Naive thymus-derived CD4-positive, alpha-beta T cell (primary cell): Measurements from ENCODE around the gene ASB16. TPM values are rescaled to one million over a fixed set of nuclear protein-coding genes. Genes with fewer than 3 reads are reported as not detected.

Experiments used
- ATAC-seq: fragments of 150-1000 bp; cut with Tn5 transposase; 2 replicates; pipeline ENCODE4 v1.10.0; 2021; ENCODE audit warnings: mild to moderate bottlenecking, moderate library complexity
- CTCF ChIA-PET: fragments of 350-600 bp; sonication (Branson Sonifier 250); formaldehyde crosslinking; loops from one replicate; lab custom pipeline; 2021; ENCODE audit warnings: antibody characterized with exemption; lab: Charles Lee
- POLR2A ChIA-PET: fragments of 350-600 bp; sonication (Branson Sonifier 250); formaldehyde crosslinking; loops from one replicate; lab custom pipeline; 2021; ENCODE audit warnings: antibody characterized with exemption, inconsistent platforms; lab: Charles Lee
- DNase-seq, 9 donors: peaks; one replicate each; pipeline versions ENCODE4 v3.0.0 to v3.0.0-alpha.2; 2020 to 2022; ENCODE audit warnings: mixed read lengths in 1 of 9
- H3K27ac ChIP-seq: one replicate; pipeline ENCODE4 v1.7.0; 2013; ENCODE audit warnings: mild to moderate bottlenecking, low read depth, low read length, moderate library complexity
- H3K27me3 ChIP-seq, 2 donors: one replicate each; pipeline ENCODE4 v1.7.0; 2013; ENCODE audit warnings: low read length in 2 of 2, mild to moderate bottlenecking in 2 of 2, moderate library complexity in 2 of 2; ENCODE audit not compliant: control insufficient read depth in 2 of 2, insufficient read depth in 2 of 2
- H3K36me3 ChIP-seq, 3 experiments: 1 replicate in 2 of 3; 2 replicates in 1 of 3; pipeline ENCODE4 v1.7.0; 2013; ENCODE audit warnings: low read length in 3 of 3, mild to moderate bottlenecking in 3 of 3, moderate library complexity in 1 of 3; ENCODE audit not compliant: insufficient read depth in 3 of 3, control insufficient read depth in 2 of 3
- H3K4me1 ChIP-seq, 2 donors: one replicate each; pipeline ENCODE4 v1.7.0; 2013; ENCODE audit warnings: low read length in 2 of 2, mild to moderate bottlenecking in 2 of 2, moderate library complexity in 1 of 2; ENCODE audit not compliant: control insufficient read depth in 2 of 2, insufficient read depth in 2 of 2
- H3K4me3 ChIP-seq: 2 replicates; pipeline ENCODE4 v1.7.0; 2013; ENCODE audit warnings: mild to moderate bottlenecking, low read length
- H3K9me3 ChIP-seq, 3 experiments: 1 replicate in 2 of 3; 2 replicates in 1 of 3; pipeline ENCODE4 v1.7.0; 2013; ENCODE audit warnings: low read length in 3 of 3; ENCODE audit not compliant: control insufficient read depth in 2 of 3
- H3K27ac Mint-ChIP-seq, 9 donors: one replicate each; pipeline ENCODE4 v1.8.0; 2020 to 2022; ENCODE audit warnings: mixed read lengths in 9 of 9, mild to moderate bottlenecking in 8 of 9, moderate library complexity in 5 of 9, inconsistent platforms in 2 of 9
- H3K27me3 Mint-ChIP-seq, 5 donors: one replicate each; pipeline ENCODE4 v1.8.0; 2021 to 2022; ENCODE audit warnings: mixed read lengths in 5 of 5, mild to moderate bottlenecking in 1 of 5
- H3K36me3 Mint-ChIP-seq, 5 donors: one replicate each; pipeline ENCODE4 v1.8.0; 2020 to 2022; ENCODE audit warnings: mixed read lengths in 5 of 5, mild to moderate bottlenecking in 3 of 5, inconsistent platforms in 1 of 5
- H3K4me1 Mint-ChIP-seq, 7 donors: one replicate each; pipeline ENCODE4 v1.8.0; 2020 to 2022; ENCODE audit warnings: mixed read lengths in 7 of 7, mild to moderate bottlenecking in 3 of 7, inconsistent platforms in 1 of 7
- H3K4me3 Mint-ChIP-seq, 10 donors: one replicate each; pipeline ENCODE4 v1.8.0; 2020 to 2022; ENCODE audit warnings: mild to moderate bottlenecking in 10 of 10, mixed read lengths in 10 of 10, moderate library complexity in 6 of 10, inconsistent platforms in 2 of 10
- H3K9me3 Mint-ChIP-seq, 11 donors: one replicate each; pipeline ENCODE4 v1.8.0; 2020 to 2022; ENCODE audit warnings: mixed read lengths in 11 of 11, mild to moderate bottlenecking in 4 of 11, inconsistent platforms in 1 of 11, moderate library complexity in 1 of 11
- intact Hi-C, 2 donors: fragments of 100-400 bp; cut with micrococcal nuclease; formaldehyde crosslinking; loops; one replicate each; pipeline ENCODE4 v1.15.1; 2023
- polyA plus RNA-seq, 2 donors: library from polyadenylated mRNA; unstranded; fragments of 300-500 nt; fragmentation: Illumina TruSeq; gene quantifications; one replicate each; pipeline ENCODE4 v1.2.3, GENCODE V29; 2021
- total RNA-seq, 6 experiments: library from RNA in 5 of 6; stranded (reverse) in 5 of 6; gene quantifications; 1 replicate in 5 of 6; 2 replicates in 1 of 6; pipeline ENCODE4 v1.2.3 and lab custom pipeline; 2021 to 2026

ASB16 gene
- total and polyA plus RNA-seq, 7 experiments from 2014 or later: 0.08 to 0.34 TPM; not detected in 5

- Histone ChIP-seq H3K36me3 (peaks cover 0 to 49% (median 0%) of the 10 kb centered on the region in 3 experiments), H3K27me3 (no peaks in the 10 kb centered on the region), H3K4me1 (peaks cover 23 to 35% of the 10 kb centered on the region in 2 donors), H3K27ac (peak within 1 kb of the TSS; percentile 99), H3K4me3 (peak within 1 kb of the TSS; percentile 100), H3K9me3 (no peaks in the 10 kb centered on the region)
- Mint-ChIP-seq H3K9me3 (no peaks in the 10 kb centered on the region), H3K36me3 (peaks cover 0 to 17% (median 6%) of the 10 kb centered on the region in 5 donors), H3K27me3 (no peaks in the 10 kb centered on the region), H3K4me1 (peaks cover 41 to 68% (median 51%) of the 10 kb centered on the region in 7 donors), H3K27ac (peak within 1 kb of the TSS; percentile 97 to 100 (median 100)), H3K4me3 (peak within 1 kb of the TSS; percentile 94 to 100 (median 98))
- ChIA-PET POLR2A (interaction anchor here (0.7 to 8.2 kb wide), 21 partner anchors 9 to 826 kb away, joined by 3 to 128 read pairs (median 5); partner anchors contain the start of genes ATXN7L3, GPATCH8, HDAC5 and HROB), CTCF (interaction anchor here (0.6 to 3.3 kb wide), 11 partner anchors 14 to 164 kb away, joined by 3 to 25 read pairs (median 4); partner anchors contain the start of genes GRN and HDAC5)
- intact Hi-C loops: loop anchor here (1.0 to 10.0 kb wide), 17 partner anchors 12 to 962 kb away; partner anchors contain the start of genes HDAC5 (in 2 of the 2), HROB (in 2 of the 2), LSM12 (in 2 of the 2) and TMEM101 (in 2 of the 2)
- ATAC-seq: peak; percentile 99
- DNase-seq: peak; percentile 99 to 100 (median 100)
Observed at GRCh38 chr17:44186307-44187130, 16.0 kb downstream of the ASB16 start, which contains the start of gene TMUB2. Gene TMUB2 (plus strand): TSS chr17:44186972. CDS start chr17:44187709, 737 bp downstream.

GRCh38 chr17:44187131-44187899 lies 16.8 kb downstream of the ASB16 start:
- Mint-ChIP-seq H3K36me3 (peaks cover 0 to 10% (median 0%) of the 10 kb centered on the region in 5 donors), H3K9me3 (no peaks in the 10 kb centered on the region), H3K27me3 (no peaks in the 10 kb centered on the region), H3K27ac (peak overlapping the region; percentile 97 to 100 (median 100)), H3K4me1 (peaks cover 36 to 60% (median 44%) of the 10 kb centered on the region in 7 donors), H3K4me3 (peak overlapping the region; percentile 94 to 100 (median 98))
- ATAC-seq (peak; percentile 64), DNase-seq (peak in 3 of 9 donors; percentile 21 to 33 (median 27))
- peaks cover 0 to 46% (median 0%) of the 10 kb centered on the region in 3 experiments for H3K36me3 ChIP-seq
- POLR2A ChIA-PET: interaction anchor here (0.6 to 8.2 kb wide), 16 partner anchors 8 to 826 kb away, joined by 3 to 128 read pairs (median 8); partner anchors contain the start of genes ATXN7L3, HDAC5, HROB and RUNDC3A
- intact Hi-C loops: loop anchor here (2.0 to 10.0 kb wide), 7 partner anchors 121 to 961 kb away; partner anchors contain the start of genes TMEM101 (in 2 of the 2), GPATCH8 (in 1 of the 2), HEXIM1 (in 1 of the 2) and LSM12 (in 1 of the 2)
- H3K27me3 ChIP-seq: no peaks in the 10 kb centered on the region
- CTCF ChIA-PET: interaction anchor here (0.9 to 3.3 kb wide), 6 partner anchors 23 to 163 kb away, joined by 3 to 25 read pairs (median 4); partner anchors contain the start of genes GRN and HDAC5
- peak overlapping the region; percentile 99 for H3K27ac ChIP-seq
- no peaks in the 10 kb centered on the region for H3K9me3 ChIP-seq
- peaks cover 23 to 35% of the 10 kb centered on the region in 2 donors for H3K4me1 ChIP-seq
- peak overlapping the region; percentile 100 for H3K4me3 ChIP-seq

GRCh38 chr17:44188576-44189403 lies 18.3 kb downstream of the ASB16 start:
- Mint-ChIP-seq H3K36me3 (peaks cover 0 to 10% (median 0%) of the 10 kb centered on the region in 5 donors), H3K27me3 (no peaks in the 10 kb centered on the region), H3K4me3 (peak overlapping the region in 9 of 10 donors; percentile 29 to 99 (median 98)), H3K27ac (peak overlapping the region; percentile 59 to 100 (median 98)), H3K9me3 (no peaks in the 10 kb centered on the region), H3K4me1 (peaks cover 36 to 51% (median 42%) of the 10 kb centered on the region in 7 donors)
- no peaks in the 10 kb centered on the region for H3K9me3 ChIP-seq
- intact Hi-C loops: loop anchor here (5.0 to 10.0 kb wide), 3 partner anchors 174 to 821 kb away; partner anchors contain the start of genes GPATCH8 (in 1 of the 2) and TMEM101 (in 1 of the 2)
- H3K27me3 ChIP-seq: no peaks in the 10 kb centered on the region
- H3K27ac ChIP-seq: peak overlapping the region; percentile 99
- DNase-seq (no peak), ATAC-seq (no peak)
- ChIA-PET POLR2A (interaction anchor here (0.6 to 8.2 kb wide), 5 partner anchors 12 to 138 kb away, joined by 3 to 128 read pairs (median 4); partner anchors contain the start of genes ATXN7L3 and UBTF), CTCF (interaction anchor here (0.6 to 1.8 kb wide), 7 partner anchors 9 to 142 kb away, joined by 3 to 9 read pairs (median 3); partner anchors contain the start of gene HDAC5)
- peaks cover 23 to 34% of the 10 kb centered on the region in 2 donors for H3K4me1 ChIP-seq
- H3K4me3 ChIP-seq: no peak overlapping the region
- peaks cover 0 to 48% (median 6%) of the 10 kb centered on the region in 3 experiments for H3K36me3 ChIP-seq

GRCh38 chr17:44190481-44190880 lies 20.0 kb downstream of the ASB16 start:
- H3K4me1 Mint-ChIP-seq: peaks cover 24 to 36% (median 27%) of the 10 kb centered on the region in 7 donors
- ChIA-PET CTCF (no interaction called here), POLR2A (interaction anchor here (1.9 to 8.2 kb wide), 2 partner anchors 10 to 137 kb away, joined by 4 to 128 read pairs; partner anchors contain the start of gene ATXN7L3)
- Histone ChIP-seq H3K36me3 (peaks cover 0 to 64% (median 14%) of the 10 kb centered on the region in 3 experiments), H3K4me3 (no peak overlapping the region), H3K27ac (no peak overlapping the region), H3K27me3 (no peaks in the 10 kb centered on the region), H3K9me3 (no peaks in the 10 kb centered on the region), H3K4me1 (peaks cover 14 to 17% of the 10 kb centered on the region in 2 donors)
- intact Hi-C loops: no loop called here
- H3K27me3 Mint-ChIP-seq: no peaks in the 10 kb centered on the region
- DNase-seq (no peak), ATAC-seq (no peak)
- H3K36me3 Mint-ChIP-seq: peaks cover 0 to 14% (median 0%) of the 10 kb centered on the region in 5 donors
- H3K4me3 Mint-ChIP-seq: peak overlapping the region in 6 of 10 donors; percentile 3 to 54 (median 32)
- peak overlapping the region in 8 of 9 donors; percentile 12 to 79 (median 55) for H3K27ac Mint-ChIP-seq
- H3K9me3 Mint-ChIP-seq: no peaks in the 10 kb centered on the region

GRCh38 chr17:44191369-44191768 lies 20.9 kb downstream of the ASB16 start:
- H3K4me3 Mint-ChIP-seq: peak overlapping the region in 2 of 10 donors; percentile 13 to 45

More at GRCh38 chr17:44191369-44191768, 20.9 kb downstream of the ASB16 start:
- Mint-ChIP-seq H3K4me1 (peaks cover 22 to 34% (median 25%) of the 10 kb centered on the region in 7 donors), H3K27me3 (no peaks in the 10 kb centered on the region), H3K36me3 (peaks cover 0 to 18% (median 0%) of the 10 kb centered on the region in 5 donors), H3K9me3 (no peaks in the 10 kb centered on the region), H3K27ac (peak overlapping the region in 6 of 9 donors; percentile 33 to 62 (median 44))
- ATAC-seq (no peak), DNase-seq (no peak)
- H3K4me1 ChIP-seq: peaks cover 10 to 12% of the 10 kb centered on the region in 2 donors
- intact Hi-C loops: no loop called here
- H3K36me3 ChIP-seq: peaks cover 0 to 69% (median 18%) of the 10 kb centered on the region in 3 experiments
- H3K4me3 ChIP-seq: no peak overlapping the region
- H3K9me3 ChIP-seq: no peaks in the 10 kb centered on the region
- POLR2A ChIA-PET: interaction anchor here (0.6 kb wide), 1 partner anchor 37 kb away, joined by 3 read pairs; no protein-coding TSS in a partner anchor
- no peaks in the 10 kb centered on the region for H3K27me3 ChIP-seq
- H3K27ac ChIP-seq: no peak overlapping the region
- CTCF ChIA-PET: no interaction called here
